ENCODE measurements around the gene E2F4. TPM values are rescaled to one million over a fixed set of nuclear protein-coding genes. Genes with fewer than 3 reads are reported as not detected.

Gene E2F4
- total RNA-seq, 1 donor from 2014 or later: 64.3 TPM

GRCh38 chr16:67216612-67217490 lies 24.9 kb downstream of the E2F4 start:
- no peak for DNase-seq
- H3K9me3 Mint-ChIP-seq (ENCODE audit: unreplicated experiment): peaks cover 13% of the 10 kb centered on the region
- TF ChIP-seq CTCF (IDR thresholded peaks at IDR 0.05; ENCODE audit: partially characterized antibody, unreplicated experiment): no peak
- H3K4me1 Mint-ChIP-seq (ENCODE audit: low read depth, unreplicated experiment): no peaks in the 10 kb centered on the region
- H3K4me3 Mint-ChIP-seq (ENCODE audit: unreplicated experiment): no peak overlapping the region
- H3K36me3 Mint-ChIP-seq (ENCODE audit: unreplicated experiment): peaks cover 10% of the 10 kb centered on the region
- peaks cover 14% of the 10 kb centered on the region for H3K27me3 Mint-ChIP-seq (ENCODE audit: unreplicated experiment)
- H3K27ac Mint-ChIP-seq (ENCODE audit: unreplicated experiment): no peak overlapping the region

- Mint-ChIP-seq H3K27me3 (ENCODE audit: unreplicated experiment) (peaks cover 12% of the 10 kb centered on the region), H3K36me3 (ENCODE audit: unreplicated experiment) (no peaks in the 10 kb centered on the region), H3K9me3 (ENCODE audit: unreplicated experiment) (peaks cover 5% of the 10 kb centered on the region), H3K4me3 (ENCODE audit: unreplicated experiment) (no peak overlapping the region), H3K27ac (ENCODE audit: unreplicated experiment) (no peak overlapping the region), H3K4me1 (ENCODE audit: low read depth, unreplicated experiment) (peaks cover 14% of the 10 kb centered on the region)
- TF ChIP-seq CTCF (IDR thresholded peaks at IDR 0.05; ENCODE audit: partially characterized antibody, unreplicated experiment): no peak
- no peak for DNase-seq
Observed at GRCh38 chr16:67223992-67224391, 32.0 kb downstream of the E2F4 start.

- H3K27me3 Mint-ChIP-seq (ENCODE audit: unreplicated experiment): peaks cover 15% of the 10 kb centered on the region
- H3K36me3 Mint-ChIP-seq (ENCODE audit: unreplicated experiment): no peaks in the 10 kb centered on the region
Observed at GRCh38 chr16:67226295-67226803, 34.4 kb downstream of the E2F4 start.

GRCh38 chr16:67226804-67227566 lies 35.0 kb downstream of the E2F4 start, which contains the start of gene TMEM208:
Gene TMEM208, plus strand, starts transcription at chr16:67227130. Its CDS starts 89 bp downstream, at chr16:67227219.
- H3K27me3 Mint-ChIP-seq (ENCODE audit: unreplicated experiment): peaks cover 15% of the 10 kb centered on the region
- H3K9me3 Mint-ChIP-seq (ENCODE audit: unreplicated experiment): peaks cover 3% of the 10 kb centered on the region
- no peaks in the 10 kb centered on the region for H3K36me3 Mint-ChIP-seq (ENCODE audit: unreplicated experiment)
- H3K4me3 Mint-ChIP-seq (ENCODE audit: unreplicated experiment): peak within 1 kb of the TSS; percentile 99
- H3K4me1 Mint-ChIP-seq (ENCODE audit: low read depth, unreplicated experiment): peaks cover 14% of the 10 kb centered on the region
- peak; percentile 100 for DNase-seq
- peak within 1 kb of the TSS; percentile 93 for H3K27ac Mint-ChIP-seq (ENCODE audit: unreplicated experiment)
- TF ChIP-seq CTCF (IDR thresholded peaks at IDR 0.05; ENCODE audit: partially characterized antibody, unreplicated experiment): no peak

More at GRCh38 chr16:67226295-67226803, 34.4 kb downstream of the E2F4 start:
- TF ChIP-seq CTCF (IDR thresholded peaks at IDR 0.05; ENCODE audit: partially characterized antibody, unreplicated experiment): no peak
- Mint-ChIP-seq H3K4me1 (ENCODE audit: low read depth, unreplicated experiment) (peaks cover 14% of the 10 kb centered on the region), H3K27ac (ENCODE audit: unreplicated experiment) (peak overlapping the region; percentile 93), H3K4me3 (ENCODE audit: unreplicated experiment) (peak overlapping the region; percentile 99), H3K9me3 (ENCODE audit: unreplicated experiment) (peaks cover 3% of the 10 kb centered on the region)
- DNase-seq: no peak

Data from glutamatergic neuron (in vitro differentiated cells).